GM12891 (cell line): ENCODE data around the gene IFT22.

Experiments
- POLR2A ChIP-seq: IDR thresholded peaks from 2 replicates; pipeline ENCODE4 v1.6.1; 2011; ENCODE audit warnings: low read depth, low read length, control low read depth
- TAF1 ChIP-seq: IDR thresholded peaks from 2 replicates; pipeline ENCODE4 v1.6.1; 2011; ENCODE audit warnings: low read depth, low read length, control low read depth

GRCh38 chr7:101302641-101303101 is 18.9 kb downstream of the IFT22 start:
- TF ChIP-seq POLR2A (no peak), TAF1 (no peak)
